Brain microvascular endothelial cell (primary cell): ENCODE data around the gene SCAPER.

Experiments
- DNase-seq: peaks from one replicate; pipeline ENCODE4 v3.0.0-alpha.2; 2020
- H3K27ac ChIP-seq: fragments of 250-450 bp; sonication (Bioruptor Pico); 2 replicates; pipeline ENCODE4 v1.5.1; 2020; ENCODE audit warnings: mild to moderate bottlenecking, moderate library complexity
- H3K27me3 ChIP-seq: fragments of 250-450 bp; sonication (Bioruptor Pico); replicated peaks from 2 replicates; pipeline ENCODE4 v1.5.1; 2020; ENCODE audit warnings: mild to moderate bottlenecking
- H3K36me3 ChIP-seq: fragments of 250-450 bp; sonication (Bioruptor Pico); replicated peaks from 2 replicates; pipeline ENCODE4 v1.5.1; 2020; ENCODE audit warnings: mild to moderate bottlenecking
- H3K4me3 ChIP-seq: 2 replicates; pipeline ENCODE4 v1.5.1; 2011; ENCODE audit warnings: low read depth, mild to moderate bottlenecking, control low read depth, low read length, moderate library complexity
- in situ Hi-C: cut with HindIII; loops from 2 replicates; pipeline ENCODE4 v1.10.0; 2017; ENCODE audit warnings: low sequenced_read_pairs, low pct_ligation_motif_present
- TF ChIP-seq, protein P1 (sequence below): IDR thresholded peaks from 2 replicates; pipeline ENCODE4 v1.5.1; 2011; ENCODE audit warnings: low read depth, mild to moderate bottlenecking, moderate library complexity, low read length, control low read depth, inconsistent platforms; ENCODE audit errors: missing control alignments

The SCAPER gene

GRCh38 chr15:76391309-76391708 lies 513.8 kb downstream of the SCAPER start:
- H3K27me3 ChIP-seq = no peaks in the 10 kb centered on the region
- no peak for DNase-seq
- in situ Hi-C loops = no loop called here
- no peak overlapping the region for H3K27ac ChIP-seq
- H3K4me3 ChIP-seq = no peak overlapping the region
- TF ChIP-seq, protein P1, sequence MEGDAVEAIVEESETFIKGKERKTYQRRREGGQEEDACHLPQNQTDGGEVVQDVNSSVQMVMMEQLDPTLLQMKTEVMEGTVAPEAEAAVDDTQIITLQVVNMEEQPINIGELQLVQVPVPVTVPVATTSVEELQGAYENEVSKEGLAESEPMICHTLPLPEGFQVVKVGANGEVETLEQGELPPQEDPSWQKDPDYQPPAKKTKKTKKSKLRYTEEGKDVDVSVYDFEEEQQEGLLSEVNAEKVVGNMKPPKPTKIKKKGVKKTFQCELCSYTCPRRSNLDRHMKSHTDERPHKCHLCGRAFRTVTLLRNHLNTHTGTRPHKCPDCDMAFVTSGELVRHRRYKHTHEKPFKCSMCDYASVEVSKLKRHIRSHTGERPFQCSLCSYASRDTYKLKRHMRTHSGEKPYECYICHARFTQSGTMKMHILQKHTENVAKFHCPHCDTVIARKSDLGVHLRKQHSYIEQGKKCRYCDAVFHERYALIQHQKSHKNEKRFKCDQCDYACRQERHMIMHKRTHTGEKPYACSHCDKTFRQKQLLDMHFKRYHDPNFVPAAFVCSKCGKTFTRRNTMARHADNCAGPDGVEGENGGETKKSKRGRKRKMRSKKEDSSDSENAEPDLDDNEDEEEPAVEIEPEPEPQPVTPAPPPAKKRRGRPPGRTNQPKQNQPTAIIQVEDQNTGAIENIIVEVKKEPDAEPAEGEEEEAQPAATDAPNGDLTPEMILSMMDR = no peak
- H3K36me3 ChIP-seq = no peaks in the 10 kb centered on the region

- no peak for DNase-seq
- Histone ChIP-seq H3K27me3 (no peaks in the 10 kb centered on the region), H3K36me3 (no peaks in the 10 kb centered on the region), H3K27ac (no peak overlapping the region), H3K4me3 (no peak overlapping the region)
- in situ Hi-C loops = no loop called here
- TF ChIP-seq, protein P1 = no peak
Measured at GRCh38 chr15:76390571-76390970, 514.6 kb downstream of the SCAPER start.

DNA sequence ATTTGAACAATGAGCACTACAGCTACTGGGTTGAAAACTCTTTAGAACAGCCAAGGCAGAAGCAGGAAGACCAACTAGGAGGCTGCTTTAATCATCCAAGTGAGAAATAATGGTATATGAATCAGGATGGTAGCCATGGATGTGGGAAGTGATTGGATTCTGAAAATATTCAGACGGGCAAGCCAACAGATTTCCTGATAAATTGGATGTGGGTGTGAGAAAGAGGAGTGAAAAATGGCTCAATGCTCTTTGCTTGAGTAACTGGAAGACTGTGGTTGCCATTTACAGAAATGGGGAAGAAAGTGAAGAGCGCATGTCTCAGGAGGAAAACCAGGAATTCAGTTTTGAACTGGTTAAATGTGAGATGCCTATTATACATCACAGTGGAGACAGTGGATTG lies 518.2 kb downstream of the SCAPER start:
- TF ChIP-seq, protein P1 = no peak
- DNase-seq = no peak
- in situ Hi-C loops = no loop called here
- Histone ChIP-seq H3K27ac (no peak overlapping the region), H3K27me3 (no peaks in the 10 kb centered on the region), H3K36me3 (no peaks in the 10 kb centered on the region), H3K4me3 (no peak overlapping the region)

DNA sequence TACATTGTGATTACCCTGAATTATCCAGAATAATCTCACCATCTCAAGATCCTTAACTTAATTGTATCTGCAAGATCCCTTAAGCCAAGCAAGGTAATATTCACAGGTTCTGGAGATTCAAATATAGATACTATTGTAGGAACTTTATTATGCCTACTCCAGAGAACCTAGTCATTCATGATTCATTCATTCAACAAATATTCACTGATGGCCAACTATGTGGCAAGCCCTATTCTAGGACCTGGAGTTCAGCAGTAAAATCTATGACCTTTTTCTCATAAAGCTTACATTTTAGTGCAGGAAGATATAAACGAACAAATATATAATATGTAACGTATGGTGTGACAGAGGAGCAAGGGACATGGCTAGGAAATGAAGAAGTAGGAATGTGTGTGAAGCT lies 519.0 kb downstream of the SCAPER start:
- H3K27ac ChIP-seq = no peak overlapping the region
- no peak for DNase-seq
- H3K27me3 ChIP-seq = no peaks in the 10 kb centered on the region
- H3K36me3 ChIP-seq = no peaks in the 10 kb centered on the region
- H3K4me3 ChIP-seq = no peak overlapping the region
- in situ Hi-C loops = no loop called here
- TF ChIP-seq, protein P1 = no peak

GRCh38 chr15:76384409-76384808 lies 520.7 kb downstream of the SCAPER start:
- TF ChIP-seq, protein P1 = no peak
- no peak overlapping the region for H3K4me3 ChIP-seq
- in situ Hi-C loops = no loop called here
- H3K27ac ChIP-seq = no peak overlapping the region
- DNase-seq = no peak
- no peaks in the 10 kb centered on the region for H3K36me3 ChIP-seq
- H3K27me3 ChIP-seq = no peaks in the 10 kb centered on the region

DNA sequence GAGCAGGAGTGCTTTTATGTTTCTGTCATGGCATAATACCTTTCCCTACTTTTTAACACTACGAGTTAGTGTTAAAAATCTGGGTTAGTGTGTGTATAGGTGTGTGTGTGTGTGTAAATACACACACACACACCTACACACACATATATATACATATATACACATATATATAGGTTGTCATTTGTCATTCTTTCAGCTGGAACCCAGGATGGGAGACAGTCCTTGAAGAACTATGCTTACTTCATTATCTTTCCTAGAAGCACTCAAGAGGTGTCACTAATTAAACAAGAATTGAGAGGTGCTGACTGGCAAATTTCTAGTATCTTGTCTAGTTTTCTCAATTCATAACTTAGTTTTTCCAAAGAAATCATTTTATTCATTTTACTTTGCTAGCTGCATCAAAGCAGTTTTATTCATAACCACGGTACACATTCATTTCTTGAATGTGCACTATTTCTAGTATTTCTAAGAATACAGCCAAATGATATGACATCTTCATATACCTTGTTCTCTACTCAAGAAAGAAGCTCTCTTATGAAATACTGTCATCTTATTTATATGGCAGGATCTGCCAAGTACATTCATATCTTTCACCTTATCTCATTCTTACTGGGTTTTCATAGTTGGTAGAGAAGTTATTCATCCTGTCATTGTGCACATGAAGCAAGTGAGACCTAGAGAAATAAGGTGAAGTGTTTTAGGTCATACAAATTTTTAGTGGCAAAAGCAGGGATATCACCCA lies 522.0 kb downstream of the SCAPER start:
- DNase-seq = no peak
- no peaks in the 10 kb centered on the region for H3K36me3 ChIP-seq
- H3K4me3 ChIP-seq = no peak overlapping the region
- in situ Hi-C loops = no loop called here
- no peak overlapping the region for H3K27ac ChIP-seq
- TF ChIP-seq, protein P1 = no peak
- H3K27me3 ChIP-seq = no peaks in the 10 kb centered on the region
